Frontal cortex (tissue), 4 donors: Measurements from ENCODE around the gene KIAA0930. TPM values are rescaled to one million over a fixed set of nuclear protein-coding genes. Genes with fewer than 3 reads are reported as not detected.
"Not testable (repeated sequence)": the region's sequence is repeated elsewhere in the genome, so short reads cannot be mapped to it uniquely, and the experiment has no call there.

ENCODE experiments used
- DNase-seq, 2 donors: peaks; one replicate each; pipeline ENCODE4 v3.0.0; 2012; ENCODE audit warnings: low spot score in 2 of 2
- FAIRE-seq: peaks from 2 replicates; lab custom pipeline; 2012; peaks lifted over from hg19 to GRCh38; lab: Jason Lieb, UNC
- total RNA-seq: library from RNA; depleted of rRNA; stranded (reverse); fragments of >200 nt; gene quantifications from one replicate; pipeline ENCODE4 v1.2.3, GENCODE V29; 2014
- donor health status: control.
- donor health status: control.
- donor health status: control.

KIAA0930 gene
- total RNA-seq, 1 donor from 2014 or later = 52.6 TPM

DNA sequence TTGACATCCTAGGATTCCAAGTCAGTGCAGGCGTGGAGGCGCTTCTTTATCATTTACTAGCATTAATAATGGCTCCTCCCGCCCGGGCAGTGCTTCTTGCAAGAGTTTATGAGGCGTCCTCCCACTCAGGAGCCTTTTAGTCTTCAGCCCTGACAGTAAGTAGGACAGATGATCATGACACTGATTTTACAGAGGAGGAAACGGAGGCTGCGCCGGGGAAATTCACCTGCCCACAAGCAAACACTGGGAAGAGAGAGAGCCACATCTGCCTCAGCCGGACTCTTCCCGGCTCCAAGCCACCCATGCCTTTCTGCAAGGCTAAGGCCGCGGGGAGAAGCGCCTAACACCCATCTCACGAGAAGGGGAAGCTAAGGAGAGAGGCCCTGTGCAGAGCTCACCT, 35.9 kb downstream of the KIAA0930 start:
- no peak for FAIRE-seq
- DNase-seq = no peak

DNA sequence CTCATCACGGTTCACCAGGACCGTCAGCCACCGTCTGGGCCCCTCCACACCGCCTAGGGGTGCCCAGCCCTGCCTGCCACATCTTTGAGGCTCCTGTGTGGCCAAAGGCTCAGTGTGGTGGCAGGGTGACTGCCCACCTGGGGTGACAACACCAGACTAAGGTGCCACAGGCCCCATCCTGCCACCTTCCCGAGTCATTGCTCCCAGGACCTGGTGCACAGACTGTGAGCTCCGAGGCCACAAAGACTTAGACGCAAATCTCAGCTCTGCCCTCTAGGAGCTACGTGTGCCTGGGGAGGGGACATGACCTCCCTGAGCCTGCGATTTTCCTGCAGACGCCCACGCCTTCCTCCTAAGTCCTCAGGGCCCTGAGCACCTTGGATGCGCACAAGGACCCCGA, 36.5 kb downstream of the KIAA0930 start:
- no peak for DNase-seq

GRCh38 chr22:45203150-45203951, 37.3 kb downstream of the KIAA0930 start:
- DNase-seq (no peak), FAIRE-seq (no peak)

More for the DNA sequence above, 36.5 kb downstream of the KIAA0930 start:
- no peak for FAIRE-seq

GRCh38 chr22:45202333-45203149, 38.2 kb downstream of the KIAA0930 start:
- DNase-seq = peak in 1 of 2 donors; percentile 10
- FAIRE-seq = no peak

- FAIRE-seq = no peak
Measured at GRCh38 chr22:45201678-45202332, 38.9 kb downstream of the KIAA0930 start.

DNA sequence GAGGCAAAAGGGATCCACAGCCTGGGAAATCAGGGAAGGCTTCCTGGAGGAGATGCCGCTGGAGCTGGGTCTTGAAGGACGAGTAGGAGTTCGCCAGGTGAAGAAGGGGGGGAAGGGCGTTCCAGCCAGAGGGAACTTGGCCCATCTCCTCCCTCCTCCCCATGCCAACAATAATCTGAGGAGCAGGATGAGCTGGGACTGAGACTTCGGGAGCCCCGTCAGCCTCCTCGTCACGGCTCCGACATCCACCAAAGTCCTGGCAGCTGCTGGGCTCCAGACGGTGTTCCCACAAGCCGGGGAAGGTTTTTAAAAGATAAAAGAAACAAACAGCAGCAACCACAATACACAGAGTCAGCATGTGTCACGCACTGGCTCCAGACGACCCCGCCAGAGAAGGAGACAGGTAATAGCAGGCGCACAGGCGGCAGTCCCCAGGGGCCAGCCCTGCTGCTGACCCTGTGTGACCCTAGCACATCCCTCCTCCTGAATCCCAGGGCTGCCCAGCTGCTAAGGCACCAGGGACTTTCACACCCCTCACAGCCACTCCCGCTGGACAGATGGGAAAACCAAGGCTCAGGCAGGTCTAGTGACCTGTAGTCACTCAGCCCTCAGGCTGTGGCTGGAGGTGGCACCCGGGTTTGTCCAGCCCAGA, 39.7 kb downstream of the KIAA0930 start:
- DNase-seq = no peak
- FAIRE-seq = no peak

More at GRCh38 chr22:45201678-45202332, 38.9 kb downstream of the KIAA0930 start:
- DNase-seq = peak in 1 of 2 donors; percentile 9

GRCh38 chr22:45200230-45200629, 40.5 kb downstream of the KIAA0930 start:
- FAIRE-seq (no peak), DNase-seq (no peak)

- FAIRE-seq = no peak
Measured at GRCh38 chr22:45199723-45200122, 41.0 kb downstream of the KIAA0930 start.

DNA sequence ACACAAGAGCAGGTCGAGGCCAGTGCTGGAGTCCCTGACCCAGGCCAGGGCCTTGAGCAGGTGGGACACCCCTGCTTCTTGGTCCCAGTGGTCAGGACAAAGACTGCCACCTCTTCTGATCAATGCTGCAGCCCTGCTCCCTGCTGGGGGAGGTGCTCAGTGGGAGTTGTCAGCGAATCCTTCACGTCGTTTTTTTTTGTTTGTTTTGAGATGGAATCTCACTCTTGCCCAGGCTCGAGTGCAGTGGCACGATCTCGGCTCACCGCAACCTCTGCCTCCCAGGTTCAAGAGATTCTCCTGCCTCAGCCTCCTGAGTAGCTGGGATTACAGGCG, 42.3 kb downstream of the KIAA0930 start:
- no peak for DNase-seq
- FAIRE-seq = no peak

More at GRCh38 chr22:45199723-45200122, 41.0 kb downstream of the KIAA0930 start:
- no peak for DNase-seq

GRCh38 chr22:45197606-45198462, 42.9 kb downstream of the KIAA0930 start:
- DNase-seq (peak in 1 of 2 donors; percentile 26), FAIRE-seq (no peak)

DNA sequence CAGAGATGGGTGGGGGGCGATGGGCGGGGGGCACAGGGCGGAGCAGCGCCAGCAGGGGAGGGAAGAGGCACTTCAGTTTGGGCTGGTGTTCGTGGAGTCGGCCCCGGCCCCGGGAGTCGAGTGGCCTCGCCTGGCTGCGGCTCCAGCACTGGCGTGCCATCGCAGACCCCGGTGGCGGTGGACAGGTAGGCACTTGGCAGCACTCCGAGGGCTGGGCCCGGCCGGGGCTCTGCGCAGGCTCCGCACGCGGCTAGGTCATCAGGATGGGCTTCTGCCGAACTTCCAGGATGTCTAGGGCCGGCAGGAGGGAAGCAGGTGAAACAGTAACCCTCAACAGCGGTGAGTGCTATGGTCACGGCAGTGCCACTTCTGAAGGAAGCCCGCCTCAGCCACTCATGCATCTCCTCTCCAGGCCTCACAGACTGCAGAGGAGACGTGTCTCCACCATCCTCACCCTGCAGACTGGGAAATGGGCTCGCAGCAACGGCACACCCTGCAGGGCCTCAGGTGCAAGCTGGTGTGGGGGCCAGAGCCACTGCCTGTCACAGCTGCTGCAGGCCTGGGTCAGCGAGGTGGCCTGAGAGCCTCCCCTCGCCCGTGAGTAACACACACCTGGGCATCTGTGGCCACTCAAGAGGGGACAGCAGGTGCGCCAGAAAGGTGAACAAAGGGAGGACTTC, 43.6 kb downstream of the KIAA0930 start:
- DNase-seq = peak in 1 of 2 donors; percentile 13
- FAIRE-seq = no peak

DNA sequence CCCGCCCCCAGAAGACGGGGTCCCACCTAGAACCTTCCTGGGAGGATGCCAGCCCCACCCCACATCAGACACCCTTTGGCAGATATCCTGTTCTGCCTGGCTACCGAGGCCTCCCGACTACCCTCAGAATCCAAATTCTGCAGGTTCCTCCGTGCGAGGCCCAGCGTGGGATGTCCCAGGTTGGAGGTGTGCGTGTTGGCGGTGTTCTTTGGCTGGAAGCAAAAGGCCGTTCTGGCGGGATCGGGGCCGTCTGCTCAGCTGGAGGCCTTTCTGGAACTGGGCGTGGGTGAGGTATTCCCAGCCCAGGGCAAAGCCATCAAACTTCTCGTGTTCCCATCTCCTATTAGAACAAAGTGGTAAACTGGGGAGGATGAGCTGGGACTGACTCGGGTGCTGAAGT, 44.4 kb downstream of the KIAA0930 start:
- DNase-seq (no peak), FAIRE-seq (no peak)

DNA sequence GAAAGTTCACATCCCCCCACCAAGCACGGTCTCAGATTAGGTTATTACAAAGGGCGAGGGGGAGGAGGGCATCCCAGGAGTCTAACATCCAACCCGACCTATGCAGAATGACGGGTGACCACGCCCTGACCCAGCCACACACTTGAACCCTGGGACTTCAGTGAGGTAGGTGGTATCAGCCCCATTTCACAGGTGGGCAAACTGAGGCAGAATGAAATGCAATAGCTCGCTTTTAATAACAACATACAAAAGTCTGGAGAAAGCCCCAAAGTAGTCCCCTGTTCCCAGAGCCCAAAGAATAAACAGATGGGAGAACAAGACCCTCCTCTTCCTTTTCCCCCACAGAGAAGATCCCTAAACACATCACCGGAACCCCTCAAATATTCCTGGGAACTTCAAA, 45.1 kb downstream of the KIAA0930 start:
- DNase-seq (no peak), FAIRE-seq (no peak)

- no peak for FAIRE-seq
Measured at GRCh38 chr22:45194686-45195085, 46.0 kb downstream of the KIAA0930 start.

DNA sequence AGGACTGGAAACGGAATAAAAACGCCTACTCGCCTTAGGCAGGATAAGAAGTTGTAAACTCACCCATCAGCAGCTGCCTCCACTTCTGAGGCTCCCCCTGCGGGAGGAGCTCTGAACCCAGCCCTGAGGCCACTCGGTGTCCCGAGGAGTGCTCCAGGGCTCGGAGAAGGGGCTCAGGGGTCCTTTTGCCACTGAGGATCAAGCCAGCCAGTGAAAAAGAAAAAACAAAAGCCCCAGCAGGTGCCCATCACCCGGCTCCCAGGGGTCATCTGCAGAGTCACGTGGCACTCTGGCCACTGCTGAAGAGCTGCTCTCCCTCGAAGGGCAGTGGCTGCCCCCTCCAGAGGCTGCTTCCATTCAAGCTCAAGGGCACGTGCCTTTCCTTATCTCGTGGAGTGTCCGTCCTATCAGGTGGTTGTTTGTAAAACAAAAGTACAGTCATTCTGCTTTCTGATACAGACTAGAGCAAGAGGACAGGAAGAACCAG, 48.0 kb downstream of the KIAA0930 start:
- FAIRE-seq = no peak

More at GRCh38 chr22:45194686-45195085, 46.0 kb downstream of the KIAA0930 start:
- DNase-seq = peak in 1 of 2 donors; percentile 13

GRCh38 chr22:45191746-45192145, 48.9 kb downstream of the KIAA0930 start:
- not testable (repeated sequence) for DNase-seq, FAIRE-seq

More for the DNA sequence above, 48.0 kb downstream of the KIAA0930 start:
- DNase-seq = peak in 1 of 2 donors; percentile 16

DNA sequence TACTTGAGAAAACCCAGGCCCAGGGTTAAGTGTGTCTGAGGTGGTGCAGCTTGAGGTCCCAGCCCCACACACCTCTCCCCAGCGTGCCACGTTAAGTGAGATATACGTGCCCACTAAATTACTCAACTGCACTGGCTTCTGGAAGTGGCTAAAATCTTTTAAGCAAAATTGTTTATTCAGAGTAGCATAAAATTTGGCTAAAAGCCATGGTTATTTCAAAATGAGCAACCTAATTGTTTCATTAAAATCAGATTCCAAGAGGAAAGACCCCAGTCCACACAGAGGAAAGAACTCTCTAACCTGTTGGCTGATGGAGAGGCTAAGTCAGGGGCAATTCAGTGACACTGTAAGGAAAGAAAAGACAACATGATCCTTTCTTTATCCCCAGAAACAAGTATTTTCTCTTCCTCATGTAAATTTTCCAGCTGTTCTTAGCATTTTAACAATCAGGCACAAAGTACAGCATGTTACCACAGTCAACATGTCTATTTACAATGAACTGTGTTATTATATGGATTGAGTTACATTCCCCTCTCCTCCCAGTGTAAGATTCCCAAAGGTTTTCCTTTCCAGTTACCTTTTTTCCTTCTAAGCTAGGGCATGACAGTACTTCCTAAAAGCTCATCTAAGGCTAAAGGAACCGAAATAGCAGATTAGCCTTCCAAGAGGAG, 50.4 kb downstream of the KIAA0930 start:
- FAIRE-seq = no peak
- no peak for DNase-seq

DNA sequence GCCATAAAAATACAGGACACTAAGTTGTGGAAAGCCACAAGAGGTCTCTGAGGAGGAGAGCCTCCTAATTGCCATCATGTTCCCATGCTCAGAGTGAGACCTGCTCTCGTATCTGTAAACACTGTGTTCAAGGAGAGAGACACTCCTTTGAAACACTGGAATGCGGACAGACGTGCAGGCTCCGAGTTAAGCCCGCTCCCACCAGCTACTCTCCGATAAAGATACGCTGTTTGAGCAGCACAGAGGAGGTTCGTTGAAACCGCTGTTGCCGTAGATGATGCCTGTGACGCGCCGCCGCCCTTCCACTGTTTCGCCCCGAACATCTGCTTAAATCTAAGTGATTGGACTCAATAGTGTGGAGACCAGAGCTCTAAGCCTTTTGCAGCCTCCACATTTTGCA, 51.9 kb downstream of the KIAA0930 start:
- no peak for DNase-seq
- FAIRE-seq = no peak
